VCaP (cell line): ENCODE results near the gene TMEM134.

Experiments used
- H3K27ac ChIP-seq: fragments of 450-650 bp; 2 replicates; pipeline ENCODE4 v1.5.1; 2017
- TF ChIP-seq, protein P1 (sequence below): fragments of 450-650 bp; conservative IDR thresholded peaks from 2 replicates; pipeline ENCODE4 v1.5.1; 2017; ENCODE audit warnings: mild to moderate bottlenecking, moderate library complexity

Gene TMEM134

DNA sequence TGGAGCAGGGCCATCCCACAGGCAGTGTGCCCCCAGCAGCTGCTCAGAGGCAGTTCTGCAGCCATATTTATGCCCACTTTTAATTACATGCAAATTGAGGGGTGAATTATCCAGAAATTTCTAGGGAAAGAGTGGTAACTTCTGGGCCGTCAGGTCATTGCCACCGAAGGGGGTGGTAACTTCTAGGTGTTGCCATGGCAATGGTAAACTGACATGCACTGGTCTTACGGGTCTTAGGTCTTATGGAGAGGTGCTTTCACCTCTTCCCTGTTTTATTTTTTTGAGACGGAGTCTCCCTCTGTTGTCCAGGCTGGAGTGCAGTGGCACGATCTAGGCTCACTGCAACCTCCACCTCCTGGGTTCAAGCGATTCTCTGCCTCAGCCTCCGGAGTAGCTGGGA, 3.8 kb upstream of the TMEM134 start:
- peak overlapping the region; percentile 44; the same call in 1 of the 2 replicates for H3K27ac ChIP-seq
- TF ChIP-seq, protein P1, sequence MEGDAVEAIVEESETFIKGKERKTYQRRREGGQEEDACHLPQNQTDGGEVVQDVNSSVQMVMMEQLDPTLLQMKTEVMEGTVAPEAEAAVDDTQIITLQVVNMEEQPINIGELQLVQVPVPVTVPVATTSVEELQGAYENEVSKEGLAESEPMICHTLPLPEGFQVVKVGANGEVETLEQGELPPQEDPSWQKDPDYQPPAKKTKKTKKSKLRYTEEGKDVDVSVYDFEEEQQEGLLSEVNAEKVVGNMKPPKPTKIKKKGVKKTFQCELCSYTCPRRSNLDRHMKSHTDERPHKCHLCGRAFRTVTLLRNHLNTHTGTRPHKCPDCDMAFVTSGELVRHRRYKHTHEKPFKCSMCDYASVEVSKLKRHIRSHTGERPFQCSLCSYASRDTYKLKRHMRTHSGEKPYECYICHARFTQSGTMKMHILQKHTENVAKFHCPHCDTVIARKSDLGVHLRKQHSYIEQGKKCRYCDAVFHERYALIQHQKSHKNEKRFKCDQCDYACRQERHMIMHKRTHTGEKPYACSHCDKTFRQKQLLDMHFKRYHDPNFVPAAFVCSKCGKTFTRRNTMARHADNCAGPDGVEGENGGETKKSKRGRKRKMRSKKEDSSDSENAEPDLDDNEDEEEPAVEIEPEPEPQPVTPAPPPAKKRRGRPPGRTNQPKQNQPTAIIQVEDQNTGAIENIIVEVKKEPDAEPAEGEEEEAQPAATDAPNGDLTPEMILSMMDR, result no peak

DNA sequence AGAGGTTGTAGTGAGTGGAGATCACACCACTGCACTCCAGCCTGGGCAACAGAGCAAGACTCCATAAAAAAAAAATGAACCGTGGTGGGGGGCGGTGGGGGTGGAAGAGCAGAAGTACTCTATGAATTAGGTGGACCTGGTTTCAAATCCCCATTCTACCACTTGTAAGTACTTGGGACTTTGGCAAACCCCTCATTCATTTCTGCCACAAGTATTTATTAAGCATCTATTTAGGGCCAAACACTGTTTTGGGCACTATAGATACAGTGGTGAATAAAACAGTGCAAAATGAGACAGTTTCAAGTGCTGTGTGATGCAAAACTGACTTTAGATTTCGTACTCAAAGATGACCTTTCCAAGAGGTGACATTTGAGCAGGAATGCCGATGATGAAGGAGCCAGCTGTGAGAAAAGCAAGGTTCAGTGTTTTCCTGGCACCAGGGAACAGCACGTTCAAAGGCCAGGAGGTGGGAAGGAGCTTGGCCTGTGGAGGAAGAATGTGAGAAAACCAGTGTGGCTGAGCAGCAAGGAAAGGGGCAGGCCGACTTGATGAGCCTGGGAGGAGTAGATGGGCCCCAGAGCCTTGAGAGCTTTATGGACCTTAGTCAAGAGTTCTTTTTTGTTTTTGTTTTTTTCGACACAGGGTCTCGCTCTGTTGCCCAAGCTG, 1.4 kb upstream of the TMEM134 start:
- H3K27ac ChIP-seq, result no peak overlapping the region
- TF ChIP-seq, protein P1, result no peak

DNA sequence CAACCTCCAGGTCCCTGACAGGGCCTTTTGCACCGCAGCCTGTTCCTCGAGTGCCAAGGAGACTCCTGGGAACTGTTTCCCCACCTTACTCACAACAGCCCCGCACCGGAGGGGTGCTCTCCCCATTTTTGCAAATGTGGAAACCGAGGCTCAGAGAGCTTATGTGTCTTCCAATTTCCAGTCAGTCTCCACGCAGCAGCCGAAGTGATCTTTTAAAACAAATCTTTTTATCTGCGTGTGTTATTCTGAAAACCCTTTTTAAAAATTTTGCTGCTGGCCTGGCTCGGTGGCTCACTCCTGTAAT, 409 bp upstream of the TMEM134 start:
- peak overlapping the region; percentile 98 for H3K27ac ChIP-seq
- TF ChIP-seq, protein P1, result peak; percentile 67

DNA sequence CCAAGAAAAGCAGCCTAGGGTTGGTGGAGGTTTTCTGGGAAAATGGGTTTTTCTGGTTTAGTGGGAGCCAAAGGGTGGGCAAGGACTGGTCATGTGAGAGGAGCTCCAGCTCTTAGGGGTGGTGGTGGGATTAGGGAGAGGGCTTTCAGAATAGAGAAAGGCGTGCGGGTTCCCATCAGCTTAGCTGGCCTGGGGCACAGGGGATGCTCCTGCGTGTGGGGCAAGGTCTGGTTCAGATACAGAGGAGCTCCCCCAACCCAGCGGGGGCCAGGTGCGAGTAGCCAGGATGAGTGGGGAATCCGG, 644 bp downstream of the TMEM134 start:
- peak overlapping the region; percentile 98 for H3K27ac ChIP-seq
- TF ChIP-seq, protein P1, result no peak

DNA sequence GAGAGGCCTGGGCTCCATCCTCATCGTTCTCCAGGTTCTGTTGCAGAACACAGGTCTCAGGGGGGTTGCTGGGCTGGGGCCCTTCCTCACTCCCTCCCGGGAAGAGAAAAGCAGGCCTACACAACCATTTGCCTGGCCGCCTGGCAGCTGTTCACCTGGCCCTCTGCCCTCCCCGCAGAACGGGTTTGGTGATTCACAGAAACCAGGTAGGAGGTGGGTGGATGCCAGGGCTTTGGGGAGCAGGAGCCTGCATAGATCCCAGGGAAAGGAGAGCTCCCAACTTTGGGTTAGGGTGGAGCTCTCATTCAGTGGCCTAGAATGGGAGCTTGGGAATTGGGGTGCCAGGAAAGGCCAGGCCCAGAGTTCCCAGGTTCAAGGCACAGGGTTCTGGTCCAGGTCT, 995 bp downstream of the TMEM134 start:
- TF ChIP-seq, protein P1, result no peak
- peak overlapping the region; percentile 98 for H3K27ac ChIP-seq

DNA sequence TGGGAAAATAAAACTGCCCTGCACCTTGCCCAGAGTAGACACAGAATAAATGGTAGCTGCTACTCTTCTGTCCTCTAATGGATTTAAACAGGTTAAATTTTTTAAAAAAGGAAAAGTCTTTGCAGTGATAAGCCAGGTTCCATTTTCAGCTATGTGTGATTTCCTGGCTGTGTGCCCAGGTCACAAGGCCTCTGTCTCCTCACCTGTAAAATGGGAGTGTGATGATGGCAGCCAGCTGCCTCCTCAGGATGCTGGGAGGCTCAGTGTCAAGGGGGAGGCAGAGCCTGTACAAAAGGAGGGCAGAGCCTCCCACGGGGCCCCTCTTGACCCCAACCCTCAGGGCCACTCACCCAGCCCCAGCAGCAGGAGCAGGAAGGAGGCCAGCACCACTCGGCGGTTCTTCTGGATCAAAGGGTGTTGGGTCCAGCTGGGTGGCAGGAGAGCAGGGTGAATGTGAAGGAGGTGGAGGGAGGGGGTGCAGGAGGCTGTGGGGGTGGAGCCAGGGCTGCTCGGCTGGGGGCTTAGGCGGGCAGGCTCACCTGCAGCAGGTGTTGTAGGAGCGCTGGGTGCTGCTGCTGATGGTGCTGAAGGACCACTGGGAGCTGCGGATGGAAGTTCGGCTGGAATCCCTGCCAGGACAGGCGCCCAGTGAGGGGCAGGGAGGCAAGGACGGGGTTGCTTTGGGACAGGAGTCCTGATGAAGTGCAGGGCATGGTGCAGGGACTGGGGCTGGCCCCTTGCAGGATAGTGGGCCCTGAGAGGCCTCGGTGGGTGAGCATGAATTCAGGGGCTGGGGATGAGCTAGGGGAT, 1.9 kb downstream of the TMEM134 start:
- TF ChIP-seq, protein P1, result no peak
- peak overlapping the region; percentile 98 for H3K27ac ChIP-seq

DNA sequence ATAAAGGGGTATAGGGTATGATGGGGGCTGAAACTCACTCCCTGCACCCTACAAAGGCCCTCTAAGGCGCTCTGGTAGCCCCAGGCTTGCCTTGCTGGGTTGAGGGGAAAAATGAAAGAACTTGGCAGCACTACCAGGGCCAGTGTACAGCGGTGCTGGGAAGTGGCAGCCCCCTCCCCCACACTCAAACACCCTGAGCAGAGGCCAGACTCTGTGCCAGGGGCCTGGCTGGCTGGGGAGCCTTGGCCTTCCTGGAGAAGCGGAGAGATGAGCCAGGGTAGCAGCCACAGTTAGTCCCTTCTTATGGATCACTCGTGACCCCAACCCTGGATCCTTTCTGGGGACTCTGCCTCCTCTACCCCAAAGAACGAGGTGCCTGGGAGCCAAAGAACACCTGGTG, 2.7 kb downstream of the TMEM134 start:
- H3K27ac ChIP-seq, result peak overlapping the region; percentile 98
- TF ChIP-seq, protein P1, result no peak

DNA sequence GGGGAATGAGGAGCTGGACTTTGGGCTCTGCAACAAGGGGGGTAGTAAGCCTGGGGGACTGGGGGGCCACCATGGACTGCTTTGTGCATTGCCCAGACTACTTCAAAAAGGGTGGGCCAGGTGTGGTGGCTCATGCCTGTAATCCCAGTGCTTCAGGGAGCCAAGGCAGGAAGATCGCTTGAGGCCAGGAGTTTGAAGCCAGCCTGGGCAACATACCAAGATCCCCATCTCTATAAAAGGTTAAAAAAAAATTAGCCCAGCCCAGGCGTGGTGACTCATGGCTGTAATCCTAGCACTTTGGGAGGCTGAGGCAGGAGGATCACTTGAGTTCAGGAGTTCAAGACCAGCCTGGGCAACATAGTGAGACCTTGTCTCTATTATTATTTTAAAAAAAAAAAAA, 3.5 kb downstream of the TMEM134 start:
- H3K27ac ChIP-seq, result peak overlapping the region; percentile 98
